HG02885 (cell line): ENCODE results near the gene HBA1.
"Not testable (repeated sequence)": the region's sequence is repeated elsewhere in the genome, so short reads cannot be mapped to it uniquely, and the experiment has no call there.

ENCODE experiments used
- ATAC-seq: cut with Tn5 transposase; IDR thresholded peaks from one replicate; pipeline ENCODE4 v1.9.1; 2021; ENCODE audit warnings: mild to moderate bottlenecking; ENCODE audit not compliant: unreplicated experiment, poor library complexity

HBA1 gene

DNA sequence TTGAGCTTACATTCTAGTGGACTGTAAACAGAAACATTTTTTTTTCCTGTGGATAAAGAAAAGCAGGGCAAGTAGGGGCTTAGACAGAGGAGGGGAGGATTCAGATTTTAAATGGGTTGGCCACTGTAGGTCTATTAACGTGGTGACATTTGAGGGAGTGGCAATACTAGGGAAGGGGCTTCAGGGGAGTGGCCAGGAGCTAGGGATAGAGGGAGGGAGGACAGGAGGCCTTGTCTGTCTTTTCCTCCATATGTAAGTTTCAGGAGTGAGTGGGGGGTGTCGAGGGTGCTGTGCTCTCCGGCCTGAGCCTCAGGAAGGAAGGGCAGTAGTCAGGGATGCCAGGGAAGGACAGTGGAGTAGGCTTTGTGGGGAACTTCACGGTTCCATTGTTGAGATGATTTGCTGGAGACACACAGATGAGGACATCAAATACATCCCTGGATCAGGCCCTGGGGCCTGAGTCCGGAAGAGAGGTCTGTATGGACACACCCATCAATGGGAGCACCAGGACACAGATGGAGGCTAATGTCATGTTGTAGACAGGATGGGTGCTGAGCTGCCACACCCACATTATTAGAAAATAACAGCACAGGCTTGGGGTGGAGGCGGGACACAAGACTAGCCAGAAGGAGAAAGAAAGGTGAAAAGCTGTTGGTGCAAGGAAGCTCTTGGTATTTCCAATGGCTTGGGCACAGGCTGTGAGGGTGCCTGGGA lies 17.2 kb upstream of the HBA1 start:
- no peak for ATAC-seq

DNA sequence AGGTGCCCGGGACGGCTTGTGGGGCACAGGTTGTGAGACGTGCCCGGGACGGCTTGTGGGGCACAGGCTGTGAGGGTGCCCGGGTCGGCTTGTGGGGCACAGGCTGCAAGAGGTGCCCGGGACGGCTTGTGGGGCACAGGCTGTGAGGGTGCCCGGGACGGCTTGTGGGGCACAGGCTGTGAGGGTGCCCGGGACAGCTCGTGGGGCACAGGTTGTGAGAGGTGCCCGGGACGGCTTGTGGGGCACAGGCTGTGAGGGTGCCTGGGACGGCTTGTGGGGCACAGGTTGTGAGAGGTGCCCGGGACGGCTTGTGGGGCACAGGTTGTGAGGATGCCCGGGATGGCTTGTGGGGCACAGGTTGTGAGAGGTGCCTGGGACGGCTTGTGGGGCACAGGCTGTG lies 16.2 kb upstream of the HBA1 start:
- not testable (repeated sequence) for ATAC-seq

DNA sequence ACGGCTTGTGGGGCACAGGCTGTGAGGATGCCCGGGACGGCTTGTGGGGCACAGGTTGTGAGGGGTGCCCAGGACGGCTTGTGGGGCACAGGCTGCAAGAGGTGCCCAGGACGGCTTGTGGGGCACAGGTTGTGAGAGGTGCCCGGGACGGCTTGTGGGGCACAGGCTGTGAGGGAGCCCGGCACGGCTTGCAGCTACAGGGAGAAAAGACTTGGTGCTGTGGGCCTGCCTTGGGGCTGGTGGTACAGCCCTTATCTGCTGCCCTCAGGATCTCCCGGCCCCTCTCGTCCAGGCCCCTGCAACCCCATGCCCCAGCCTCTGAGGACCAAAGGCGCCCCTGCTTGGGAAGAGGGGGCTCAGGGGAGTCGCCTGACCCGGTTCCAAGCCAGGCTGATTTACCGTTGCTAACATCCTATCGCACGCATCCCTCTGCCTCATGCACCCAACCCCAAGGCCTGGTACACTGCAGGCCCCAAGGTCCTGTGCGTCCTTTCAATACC lies 15.7 kb upstream of the HBA1 start:
- ATAC-seq: no peak

DNA sequence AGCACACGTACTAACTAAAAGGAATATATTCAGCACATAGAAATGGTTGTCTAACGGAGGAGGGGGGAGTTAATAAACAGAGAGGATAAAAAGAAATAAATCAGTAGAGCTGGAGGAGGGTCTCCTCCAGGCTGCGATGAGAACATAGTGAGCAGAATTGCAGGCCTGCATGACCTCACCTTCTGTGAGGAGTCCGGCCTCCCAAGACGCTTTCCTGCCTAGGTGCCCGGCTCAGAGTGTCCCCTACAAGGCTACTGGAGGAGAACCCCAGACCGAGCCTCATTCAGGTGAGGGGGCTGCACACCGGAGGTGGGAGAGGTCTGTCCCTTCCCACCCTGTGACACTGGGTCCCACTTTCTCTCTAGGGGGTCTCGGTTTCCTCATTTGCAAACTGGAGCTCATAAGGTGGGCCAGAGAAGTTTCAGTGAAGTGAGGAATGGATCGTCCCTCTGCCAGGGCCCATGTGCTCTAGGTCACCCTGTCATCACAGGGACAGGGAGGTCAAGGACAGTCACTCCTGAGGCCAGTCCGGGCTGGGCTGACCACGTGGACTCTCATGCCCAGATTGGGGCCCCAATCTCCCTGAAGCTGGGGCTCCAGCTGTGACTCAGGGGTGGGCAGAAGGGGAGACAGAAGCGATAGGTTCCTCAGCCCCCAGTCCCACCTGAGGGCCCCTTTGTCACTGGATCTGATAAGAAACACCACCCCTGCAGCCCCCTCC lies 14.0 kb upstream of the HBA1 start:
- ATAC-seq: no peak

DNA sequence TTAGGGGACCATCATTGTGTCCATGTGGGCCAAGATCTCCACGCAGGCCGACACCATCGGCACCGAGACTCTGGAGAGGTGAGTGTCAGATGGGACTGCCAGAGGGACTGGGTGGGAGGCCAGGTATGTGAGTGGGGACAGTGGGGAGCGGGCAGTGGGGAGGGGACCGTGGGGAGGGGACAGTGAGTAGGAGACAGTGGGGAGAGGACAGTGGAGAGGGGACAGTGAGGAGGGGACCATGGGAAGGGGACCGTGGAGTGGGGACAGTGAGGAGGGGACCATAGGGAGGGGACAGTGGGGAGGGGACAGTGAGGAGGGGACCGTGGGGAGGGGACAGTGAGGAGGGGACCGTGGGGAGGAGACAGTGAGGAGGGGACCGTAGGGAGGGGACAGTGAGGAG lies 13.3 kb upstream of the HBA1 start:
- not testable (repeated sequence) for ATAC-seq

DNA sequence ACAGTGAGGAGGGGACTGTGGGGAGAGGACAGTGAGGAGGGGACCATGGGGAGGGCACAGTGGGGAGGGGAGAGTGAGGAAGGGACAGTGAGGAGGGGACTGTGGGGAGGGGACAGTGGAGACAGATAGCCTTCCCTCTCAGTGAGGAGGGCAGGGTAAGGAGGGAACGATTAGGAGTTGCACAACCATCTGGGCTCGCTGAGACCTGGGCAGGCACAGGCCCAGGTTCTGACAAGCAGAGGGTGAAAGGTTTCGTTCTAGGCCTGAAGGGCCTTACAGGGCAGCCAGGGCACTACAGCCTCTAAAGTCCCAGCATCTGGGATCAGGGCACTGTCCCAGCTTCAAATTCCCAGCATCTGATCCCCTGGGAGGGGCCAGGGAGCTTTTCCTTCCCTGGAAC lies 12.8 kb upstream of the HBA1 start:
- not testable (repeated sequence) for ATAC-seq

DNA sequence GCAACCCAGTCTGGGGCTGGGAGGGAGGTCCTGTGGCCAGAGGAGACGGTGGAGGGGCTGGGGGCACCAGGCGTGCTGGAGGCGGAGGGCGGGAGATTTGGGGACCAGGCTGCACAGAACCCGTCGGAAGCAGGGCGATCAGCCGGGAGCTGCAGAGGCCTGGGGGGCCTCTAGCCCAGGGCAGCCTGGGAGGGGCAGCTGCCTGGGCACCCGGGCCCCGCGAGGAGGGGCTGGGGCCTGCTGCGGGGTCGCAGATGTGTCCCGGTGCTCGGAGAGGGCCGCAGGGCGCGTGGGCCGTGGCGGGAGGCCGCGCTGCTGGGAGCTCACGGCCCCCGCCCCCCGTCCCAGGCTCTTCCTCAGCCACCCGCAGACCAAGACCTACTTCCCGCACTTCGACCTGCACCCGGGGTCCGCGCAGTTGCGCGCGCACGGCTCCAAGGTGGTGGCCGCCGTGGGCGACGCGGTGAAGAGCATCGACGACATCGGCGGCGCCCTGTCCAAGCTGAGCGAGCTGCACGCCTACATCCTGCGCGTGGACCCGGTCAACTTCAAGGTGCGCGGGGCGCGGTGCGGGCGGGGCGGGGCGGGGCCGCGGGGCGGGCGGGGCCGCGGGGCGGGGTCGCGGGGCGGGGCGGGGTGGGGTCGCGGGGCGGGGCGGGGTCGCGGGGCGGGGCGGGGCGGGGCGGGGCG lies 12.2 kb upstream of the HBA1 start:
- ATAC-seq: not testable (repeated sequence)

DNA sequence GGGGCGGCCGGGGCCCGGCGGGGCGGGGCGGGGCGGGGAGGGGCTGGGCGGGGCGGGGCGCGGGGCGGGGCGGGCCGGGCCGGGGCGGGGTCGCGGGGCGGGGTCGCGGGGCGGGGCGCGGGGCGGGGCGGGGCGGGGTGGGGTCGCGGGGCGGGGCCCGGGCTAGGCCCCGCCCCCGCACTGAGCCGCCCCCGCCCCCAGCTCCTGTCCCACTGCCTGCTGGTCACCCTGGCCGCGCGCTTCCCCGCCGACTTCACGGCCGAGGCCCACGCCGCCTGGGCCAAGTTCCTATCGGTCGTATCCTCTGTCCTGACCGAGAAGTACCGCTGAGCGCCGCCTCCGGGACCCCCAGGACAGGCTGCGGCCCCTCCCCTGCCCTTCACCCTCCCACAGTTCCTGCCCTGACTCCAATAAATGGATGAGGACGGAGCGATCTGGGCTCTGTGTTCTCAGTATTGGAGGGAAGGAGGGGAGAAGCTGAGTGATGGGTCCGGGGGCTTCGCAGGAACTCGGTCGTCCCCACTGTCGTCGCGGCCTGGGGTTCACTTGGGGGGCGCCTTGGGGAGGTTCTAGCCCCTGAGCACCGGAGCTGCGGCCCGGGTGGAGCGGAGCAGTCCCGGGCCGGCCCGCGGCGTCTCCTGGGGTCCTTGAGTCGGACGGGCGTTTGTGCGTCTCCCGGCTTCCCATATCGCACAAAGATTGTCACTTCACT lies 11.5 kb upstream of the HBA1 start:
- no peak for ATAC-seq

DNA sequence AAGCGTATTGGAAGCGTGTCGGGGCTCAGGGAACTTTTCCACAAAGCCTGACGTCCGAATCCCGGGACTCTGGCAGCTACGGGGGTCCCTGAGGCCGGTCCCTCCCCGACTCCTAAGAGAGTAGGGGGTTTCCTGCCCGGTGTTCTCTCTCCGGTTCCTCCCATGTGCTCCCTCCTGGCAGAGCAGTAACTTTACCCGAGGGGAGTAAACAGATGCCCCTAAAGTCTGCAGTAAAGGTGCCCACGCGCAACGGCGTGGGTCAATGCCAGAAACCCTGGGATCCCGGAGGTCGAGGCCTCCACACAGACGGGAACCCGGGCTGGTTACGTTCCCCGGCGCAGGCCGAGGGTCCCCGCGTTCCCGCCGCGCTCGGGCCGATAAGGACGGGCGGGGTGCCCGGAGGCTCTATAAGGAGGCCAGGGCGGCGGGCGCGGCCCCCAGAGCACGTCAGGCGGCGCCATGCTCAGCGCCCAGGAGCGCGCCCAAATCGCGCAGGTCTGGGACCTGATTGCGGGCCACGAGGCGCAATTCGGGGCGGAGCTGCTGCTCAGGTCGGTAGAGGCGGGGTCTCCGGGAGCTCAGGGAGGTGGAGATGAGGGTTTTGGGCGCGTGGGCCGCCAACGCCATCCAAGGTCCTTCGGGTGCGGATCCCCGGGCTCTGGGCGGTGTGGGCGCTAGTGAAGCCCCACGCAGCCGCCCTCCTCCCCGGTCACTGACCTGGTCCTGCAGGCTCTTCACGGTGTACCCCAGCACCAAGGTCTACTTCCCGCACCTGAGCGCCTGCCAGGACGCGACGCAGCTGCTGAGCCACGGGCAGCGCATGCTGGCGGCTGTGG lies 10.7 kb upstream of the HBA1 start, which contains the start of gene HBM:
HBM (plus strand) TSS at position 440 of the 836 bp plus-strand sequence; CDS start at position 460, 20 bp downstream.
- no peak for ATAC-seq

DNA sequence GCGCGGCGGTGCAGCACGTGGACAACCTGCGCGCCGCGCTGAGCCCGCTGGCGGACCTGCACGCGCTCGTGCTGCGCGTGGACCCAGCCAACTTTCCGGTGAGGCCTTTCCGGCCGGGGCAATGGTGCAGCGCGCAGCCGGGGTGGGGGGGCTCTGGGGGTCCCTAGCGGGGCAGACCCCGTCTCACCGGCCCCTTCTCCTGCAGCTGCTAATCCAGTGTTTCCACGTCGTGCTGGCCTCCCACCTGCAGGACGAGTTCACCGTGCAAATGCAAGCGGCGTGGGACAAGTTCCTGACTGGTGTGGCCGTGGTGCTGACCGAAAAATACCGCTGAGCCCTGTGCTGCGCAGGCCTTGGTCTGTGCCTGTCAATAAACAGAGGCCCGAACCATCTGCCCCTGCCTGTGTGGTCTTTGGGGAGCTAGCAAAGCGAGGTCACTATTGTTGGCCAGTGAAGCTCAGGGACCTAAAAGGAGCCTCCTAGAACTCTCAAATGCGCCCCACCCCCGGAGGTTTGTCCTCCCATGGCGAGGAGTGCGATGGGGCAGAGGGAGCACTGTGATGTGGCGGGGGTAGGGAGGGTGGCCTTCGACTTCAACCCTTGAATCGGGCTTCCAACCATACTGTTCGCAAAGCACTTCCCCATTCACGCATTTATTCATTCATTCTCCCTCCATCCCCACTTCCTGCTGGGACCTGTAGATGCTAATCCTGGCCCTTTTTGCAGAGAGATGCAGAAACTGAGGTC lies 9.9 kb upstream of the HBA1 start:
- no peak for ATAC-seq

DNA sequence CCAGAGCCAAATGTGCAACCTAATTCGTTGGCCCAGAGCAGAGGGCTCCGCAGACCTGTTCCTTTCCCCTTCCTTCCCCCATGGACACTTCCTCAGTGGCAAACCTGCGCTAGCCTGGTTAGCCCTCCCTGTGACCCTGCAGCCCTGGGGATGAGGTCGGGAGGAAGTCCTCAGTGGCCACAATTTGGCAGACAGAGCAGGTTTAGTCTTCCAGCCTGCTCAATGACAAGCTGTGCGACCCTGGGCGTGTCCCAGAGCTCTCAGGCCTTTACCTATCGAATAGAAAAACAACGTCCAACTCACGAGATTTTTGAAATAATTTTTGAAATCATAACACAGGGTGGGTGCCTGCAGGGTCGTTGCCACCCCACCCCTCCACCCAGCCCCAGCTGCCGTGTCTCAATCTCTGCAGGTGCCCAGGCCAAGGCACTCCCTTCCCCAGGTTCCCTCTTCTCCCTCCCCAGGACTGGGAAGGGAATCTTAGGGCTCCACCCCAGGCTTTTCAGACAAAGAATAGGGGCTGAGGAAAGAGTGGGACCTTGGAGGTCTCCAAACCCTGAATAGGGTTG lies 9.3 kb upstream of the HBA1 start:
- ATAC-seq: no peak

DNA sequence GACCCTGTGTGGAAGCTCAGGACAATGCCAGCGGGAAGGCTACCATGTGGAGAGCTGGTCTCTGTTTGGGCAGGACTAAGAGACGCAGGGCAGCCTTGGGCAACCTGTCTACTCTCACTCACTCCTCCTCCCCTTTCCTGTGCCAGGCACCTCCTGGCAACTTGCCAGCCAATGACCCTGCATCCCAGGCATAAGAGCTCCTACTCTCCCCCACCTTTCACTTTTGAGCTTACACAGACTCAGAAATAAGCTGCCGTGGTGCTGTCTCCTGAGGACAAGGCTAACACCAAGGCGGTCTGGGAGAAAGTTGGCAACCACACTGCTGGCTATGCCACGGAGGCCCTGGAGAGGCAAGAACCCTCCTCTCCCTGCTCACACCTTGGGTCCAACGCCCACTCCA lies 8.1 kb upstream of the HBA1 start:
- ATAC-seq: no peak

DNA sequence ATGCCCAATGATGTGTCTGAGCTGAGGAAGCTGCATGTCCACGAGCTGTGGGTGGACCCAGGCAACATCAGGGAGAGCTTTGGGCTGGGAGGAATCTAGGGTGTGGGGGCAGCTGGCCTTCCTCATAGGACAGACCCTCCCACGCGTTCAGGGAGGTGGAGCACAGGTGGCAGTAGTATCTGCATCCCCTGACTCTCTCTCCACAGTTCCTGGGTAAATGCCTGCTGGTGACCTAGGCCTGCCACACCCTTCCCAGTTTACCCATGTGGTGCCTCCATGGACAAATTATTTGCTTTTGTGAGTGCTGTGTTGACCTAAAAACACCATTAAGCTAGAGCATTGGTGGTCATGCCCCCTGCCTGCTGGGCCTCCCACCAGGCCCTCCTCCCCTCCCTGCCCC lies 7.5 kb upstream of the HBA1 start:
- no peak for ATAC-seq

DNA sequence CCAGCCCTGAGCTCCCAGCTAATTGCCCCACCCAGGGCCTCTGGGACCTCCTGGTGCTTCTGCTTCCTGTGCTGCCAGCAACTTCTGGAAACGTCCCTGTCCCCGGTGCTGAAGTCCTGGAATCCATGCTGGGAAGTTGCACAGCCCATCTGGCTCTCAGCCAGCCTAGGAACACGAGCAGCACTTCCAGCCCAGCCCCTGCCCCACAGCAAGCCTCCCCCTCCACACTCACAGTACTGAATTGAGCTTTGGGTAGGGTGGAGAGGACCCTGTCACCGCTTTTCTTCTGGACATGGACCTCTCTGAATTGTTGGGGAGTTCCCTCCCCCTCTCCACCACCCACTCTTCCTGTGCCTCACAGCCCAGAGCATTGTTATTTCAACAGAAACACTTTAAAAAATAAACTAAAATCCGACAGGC lies 6.4 kb upstream of the HBA1 start:
- not testable (repeated sequence) for ATAC-seq

DNA sequence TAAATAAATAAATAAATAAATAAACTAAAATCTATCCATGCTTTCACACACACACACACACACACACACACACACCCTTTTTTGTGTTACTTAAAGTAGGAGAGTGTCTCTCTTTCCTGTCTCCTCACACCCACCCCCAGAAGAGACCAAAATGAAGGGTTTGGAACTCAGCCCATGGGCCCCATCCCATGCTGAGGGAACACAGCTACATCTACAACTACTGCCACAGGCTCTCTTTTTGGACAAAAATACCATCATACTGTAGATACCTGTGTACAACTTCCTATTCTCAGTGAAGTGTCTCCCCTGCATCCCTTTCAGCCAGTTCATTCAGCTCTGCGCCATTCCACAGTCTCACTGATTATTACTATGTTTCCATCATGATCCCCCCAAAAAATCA lies 5.7 kb upstream of the HBA1 start:
- ATAC-seq: no peak

DNA sequence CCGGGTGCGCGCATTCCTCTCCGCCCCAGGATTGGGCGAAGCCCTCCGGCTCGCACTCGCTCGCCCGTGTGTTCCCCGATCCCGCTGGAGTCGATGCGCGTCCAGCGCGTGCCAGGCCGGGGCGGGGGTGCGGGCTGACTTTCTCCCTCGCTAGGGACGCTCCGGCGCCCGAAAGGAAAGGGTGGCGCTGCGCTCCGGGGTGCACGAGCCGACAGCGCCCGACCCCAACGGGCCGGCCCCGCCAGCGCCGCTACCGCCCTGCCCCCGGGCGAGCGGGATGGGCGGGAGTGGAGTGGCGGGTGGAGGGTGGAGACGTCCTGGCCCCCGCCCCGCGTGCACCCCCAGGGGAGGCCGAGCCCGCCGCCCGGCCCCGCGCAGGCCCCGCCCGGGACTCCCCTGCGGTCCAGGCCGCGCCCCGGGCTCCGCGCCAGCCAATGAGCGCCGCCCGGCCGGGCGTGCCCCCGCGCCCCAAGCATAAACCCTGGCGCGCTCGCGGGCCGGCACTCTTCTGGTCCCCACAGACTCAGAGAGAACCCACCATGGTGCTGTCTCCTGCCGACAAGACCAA lies 4.0 kb upstream of the HBA1 start, which contains the start of gene HBA2:
HBA2 (plus strand) TSS at position 503 of the 568 bp plus-strand sequence; CDS start at position 540, 37 bp downstream.
- not testable (repeated sequence) for ATAC-seq

DNA sequence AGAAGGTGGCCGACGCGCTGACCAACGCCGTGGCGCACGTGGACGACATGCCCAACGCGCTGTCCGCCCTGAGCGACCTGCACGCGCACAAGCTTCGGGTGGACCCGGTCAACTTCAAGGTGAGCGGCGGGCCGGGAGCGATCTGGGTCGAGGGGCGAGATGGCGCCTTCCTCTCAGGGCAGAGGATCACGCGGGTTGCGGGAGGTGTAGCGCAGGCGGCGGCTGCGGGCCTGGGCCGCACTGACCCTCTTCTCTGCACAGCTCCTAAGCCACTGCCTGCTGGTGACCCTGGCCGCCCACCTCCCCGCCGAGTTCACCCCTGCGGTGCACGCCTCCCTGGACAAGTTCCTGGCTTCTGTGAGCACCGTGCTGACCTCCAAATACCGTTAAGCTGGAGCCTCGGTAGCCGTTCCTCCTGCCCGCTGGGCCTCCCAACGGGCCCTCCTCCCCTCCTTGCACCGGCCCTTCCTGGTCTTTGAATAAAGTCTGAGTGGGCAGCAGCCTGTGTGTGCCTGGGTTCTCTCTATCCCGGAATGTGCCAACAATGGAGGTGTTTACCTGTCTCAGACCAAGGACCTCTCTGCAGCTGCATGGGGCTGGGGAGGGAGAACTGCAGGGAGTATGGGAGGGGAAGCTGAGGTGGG lies 3.1 kb upstream of the HBA1 start:
- ATAC-seq: not testable (repeated sequence)
